Naive B cell (primary cell): ENCODE data around the gene MVD. TPM values are rescaled to one million over a fixed set of nuclear protein-coding genes. Genes with fewer than 3 reads are reported as not detected.
"Not testable (repeated sequence)": the region's sequence is repeated elsewhere in the genome, so short reads cannot be mapped to it uniquely, and the experiment has no call there.

Experiments used
- ATAC-seq, 2 donors: fragments of 150-1000 bp; cut with Tn5 transposase; 2 replicates each; pipeline ENCODE4 v1.10.0; 2021; ENCODE audit warnings: low read depth in 2 of 2, mild to moderate bottlenecking in 2 of 2, moderate library complexity in 2 of 2
- DNase-seq: peaks from one replicate; pipeline ENCODE4 v3.0.0; 2022
- H3K27ac Mint-ChIP-seq, 6 donors: one replicate each; pipeline ENCODE4 v1.8.0; 2020 to 2022; ENCODE audit warnings: mild to moderate bottlenecking in 6 of 6, mixed read lengths in 6 of 6, moderate library complexity in 5 of 6, inconsistent platforms in 2 of 6
- H3K27me3 Mint-ChIP-seq, 3 donors: one replicate each; pipeline ENCODE4 v1.8.0; 2021 to 2022; ENCODE audit warnings: mixed read lengths in 3 of 3, mild to moderate bottlenecking in 1 of 3
- H3K36me3 Mint-ChIP-seq, 2 donors: one replicate each; pipeline ENCODE4 v1.8.0; 2020 to 2022; ENCODE audit warnings: mixed read lengths in 2 of 2, inconsistent platforms in 1 of 2, mild to moderate bottlenecking in 1 of 2
- H3K4me1 Mint-ChIP-seq, 3 donors: one replicate each; pipeline ENCODE4 v1.8.0; 2020 to 2022; ENCODE audit warnings: mixed read lengths in 3 of 3, inconsistent platforms in 1 of 3, mild to moderate bottlenecking in 1 of 3, moderate library complexity in 1 of 3
- H3K4me3 Mint-ChIP-seq, 8 donors: one replicate each; pipeline ENCODE4 v1.8.0; 2020 to 2022; ENCODE audit warnings: mild to moderate bottlenecking in 8 of 8, mixed read lengths in 8 of 8, moderate library complexity in 8 of 8, inconsistent platforms in 2 of 8
- H3K9me3 Mint-ChIP-seq, 7 donors: one replicate each; pipeline ENCODE4 v1.8.0; 2020 to 2022; ENCODE audit warnings: mixed read lengths in 7 of 7, mild to moderate bottlenecking in 5 of 7, inconsistent platforms in 2 of 7, moderate library complexity in 1 of 7
- polyA plus RNA-seq, 6 donors: library from polyadenylated mRNA; unstranded; fragments of 300-500 nt; fragmentation: Illumina TruSeq; gene quantifications; one replicate each; pipeline ENCODE4 v1.2.3, GENCODE V29; 2021; ENCODE audit warnings: low read depth in 6 of 6

The MVD gene
- polyA plus RNA-seq, 6 donors from 2014 or later = 9.7 to 36.1 (median 18.2) TPM

DNA sequence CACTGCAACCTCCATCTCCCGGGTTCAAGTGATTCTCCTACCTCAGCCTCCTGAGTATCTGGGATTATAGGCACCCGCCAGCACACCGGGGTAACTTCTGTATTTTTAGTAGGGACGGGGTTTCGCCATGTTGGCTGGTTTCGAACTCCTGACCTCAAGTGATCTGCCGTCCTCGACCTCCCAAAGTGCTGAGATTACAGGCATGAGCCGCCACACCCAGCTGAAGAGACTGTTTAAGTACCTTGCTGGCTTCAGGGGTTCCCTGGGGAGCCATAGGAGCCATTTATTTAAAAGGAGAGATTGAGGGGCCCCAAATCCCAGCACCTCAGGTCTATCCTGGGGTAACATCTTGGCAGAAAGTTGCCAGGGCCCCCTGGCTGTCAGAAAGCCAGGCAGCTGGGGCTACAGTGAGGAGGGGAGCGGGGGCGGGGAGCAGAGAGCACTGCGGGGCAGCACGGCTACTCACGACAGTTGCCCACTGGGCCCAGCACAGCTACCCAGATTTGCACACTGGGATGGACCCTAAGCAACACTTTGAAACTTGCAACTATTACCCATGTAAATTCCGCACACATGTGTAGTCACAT, 21.8 kb upstream of the MVD start:
- DNase-seq = no peak
- H3K9me3 Mint-ChIP-seq = no peaks in the 10 kb centered on the region
- H3K4me3 Mint-ChIP-seq = peak overlapping the region in 6 of 8 donors; percentile 77 to 92 (median 84)
- peaks cover 21 to 50% (median 37%) of the 10 kb centered on the region in 3 donors for H3K4me1 Mint-ChIP-seq
- peak overlapping the region in 1 of 6 donors; percentile 56 for H3K27ac Mint-ChIP-seq
- no peaks in the 10 kb centered on the region for H3K36me3 Mint-ChIP-seq
- H3K27me3 Mint-ChIP-seq = no peaks in the 10 kb centered on the region
- ATAC-seq = no peak

DNA sequence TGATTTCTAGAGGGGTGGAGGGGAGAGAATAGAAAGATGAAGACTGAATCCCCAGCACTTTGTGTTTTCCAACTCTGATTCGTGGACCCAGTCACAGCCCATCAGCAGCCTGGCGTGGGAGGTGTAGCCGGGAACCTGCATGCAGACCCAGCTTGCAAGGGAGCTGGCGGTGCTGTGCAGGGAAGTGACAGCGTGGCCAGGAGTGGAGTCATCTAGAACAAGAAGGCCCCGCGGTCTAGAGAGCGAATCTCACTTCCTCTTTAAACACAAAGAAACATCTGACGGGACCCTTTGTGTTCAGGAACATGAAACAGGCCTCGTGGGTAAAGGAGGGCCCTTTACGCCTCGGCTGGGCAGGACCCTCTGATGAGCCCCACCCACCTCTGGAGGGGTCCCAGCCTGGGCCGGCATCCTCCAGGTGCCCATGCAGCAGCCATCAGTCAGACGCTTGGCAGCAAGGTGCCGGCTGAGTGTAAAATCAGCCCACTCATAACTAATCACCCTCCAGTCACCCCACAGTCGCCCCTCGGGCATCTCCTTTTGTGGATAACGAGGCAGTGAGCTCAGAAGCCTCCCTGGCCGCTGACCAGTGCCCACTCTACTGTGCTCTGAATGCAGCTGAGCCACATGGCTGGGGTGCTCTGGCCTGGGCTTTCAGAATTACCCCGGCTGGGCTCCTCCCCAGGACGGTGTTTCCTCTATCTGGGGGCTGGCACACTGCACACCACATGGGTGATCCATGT, 19.0 kb upstream of the MVD start:
- Mint-ChIP-seq H3K9me3 (no peaks in the 10 kb centered on the region), H3K36me3 (no peaks in the 10 kb centered on the region), H3K4me3 (peak overlapping the region; percentile 73 to 95 (median 88)), H3K4me1 (peaks cover 21 to 50% (median 37%) of the 10 kb centered on the region in 3 donors), H3K27me3 (no peaks in the 10 kb centered on the region), H3K27ac (peak overlapping the region; percentile 91 to 100 (median 98))
- DNase-seq = peak; percentile 87
- ATAC-seq = peak; percentile 80 to 83

DNA sequence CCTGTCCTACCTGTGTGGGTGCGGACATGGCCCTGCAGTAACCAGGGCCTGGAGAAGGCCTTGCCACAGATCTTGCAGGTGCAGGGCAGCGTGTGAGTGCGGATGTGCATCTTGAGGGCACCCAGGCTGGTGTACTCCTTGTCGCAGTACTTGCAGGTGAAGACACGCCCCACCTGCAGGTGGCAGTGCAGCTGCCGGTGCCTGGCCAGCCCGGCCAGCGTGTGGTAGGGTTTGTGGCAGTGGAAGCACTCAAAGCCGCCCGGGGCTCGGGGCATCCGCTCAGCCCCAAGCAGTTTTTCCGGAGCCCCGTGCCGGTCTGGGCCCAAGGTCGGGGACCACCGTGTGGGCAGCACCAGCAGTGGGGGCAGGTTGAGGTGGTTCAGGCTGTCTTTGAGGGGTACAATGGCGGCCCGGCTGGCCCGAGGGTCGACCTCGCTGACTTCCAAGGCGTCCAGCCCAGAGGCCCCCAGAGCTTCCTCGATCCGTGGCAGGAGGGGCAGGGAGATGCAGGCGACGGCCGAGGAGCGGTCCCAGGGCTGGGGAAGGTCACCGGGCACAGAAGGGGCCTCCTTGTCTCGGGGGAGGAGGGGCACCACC, 18.3 kb upstream of the MVD start:
- DNase-seq (peak; percentile 33), ATAC-seq (peak; percentile 20 to 24)
- H3K36me3 Mint-ChIP-seq = no peaks in the 10 kb centered on the region
- H3K4me1 Mint-ChIP-seq = peaks cover 21 to 50% (median 37%) of the 10 kb centered on the region in 3 donors
- no peaks in the 10 kb centered on the region for H3K27me3 Mint-ChIP-seq
- H3K4me3 Mint-ChIP-seq = peak overlapping the region; percentile 73 to 95 (median 88)
- peak overlapping the region in 5 of 6 donors; percentile 91 to 100 (median 98) for H3K27ac Mint-ChIP-seq
- H3K9me3 Mint-ChIP-seq = no peaks in the 10 kb centered on the region

DNA sequence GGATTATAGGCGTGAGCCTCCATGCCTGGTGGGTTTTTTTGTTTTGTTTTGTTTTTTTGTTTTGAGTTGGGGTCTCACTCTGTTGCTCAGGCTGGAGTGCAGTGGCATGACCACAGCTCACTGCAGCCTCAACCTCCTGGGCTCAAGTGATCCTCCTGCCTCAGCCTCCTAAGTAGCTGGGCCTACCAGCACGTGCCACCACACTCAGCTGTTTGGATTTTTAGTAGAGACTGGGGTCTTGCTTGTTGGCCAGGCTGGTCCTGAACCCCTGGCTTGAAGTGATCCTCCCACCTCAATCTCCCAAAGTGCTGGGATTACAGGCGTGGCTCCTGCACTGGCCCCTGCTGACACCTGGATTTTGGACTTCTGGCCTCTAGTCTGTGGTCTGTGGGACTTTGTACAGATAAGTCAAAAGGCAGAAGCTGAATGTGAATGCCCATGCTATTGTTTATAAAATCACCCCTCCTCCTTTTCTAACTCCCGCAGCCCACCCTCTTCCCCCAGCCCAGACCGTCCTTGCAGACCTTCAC, 17.7 kb upstream of the MVD start:
- peak overlapping the region in 3 of 6 donors; percentile 76 to 100 (median 92) for H3K27ac Mint-ChIP-seq
- H3K4me3 Mint-ChIP-seq = peak overlapping the region in 6 of 8 donors; percentile 73 to 95 (median 88)

DNA sequence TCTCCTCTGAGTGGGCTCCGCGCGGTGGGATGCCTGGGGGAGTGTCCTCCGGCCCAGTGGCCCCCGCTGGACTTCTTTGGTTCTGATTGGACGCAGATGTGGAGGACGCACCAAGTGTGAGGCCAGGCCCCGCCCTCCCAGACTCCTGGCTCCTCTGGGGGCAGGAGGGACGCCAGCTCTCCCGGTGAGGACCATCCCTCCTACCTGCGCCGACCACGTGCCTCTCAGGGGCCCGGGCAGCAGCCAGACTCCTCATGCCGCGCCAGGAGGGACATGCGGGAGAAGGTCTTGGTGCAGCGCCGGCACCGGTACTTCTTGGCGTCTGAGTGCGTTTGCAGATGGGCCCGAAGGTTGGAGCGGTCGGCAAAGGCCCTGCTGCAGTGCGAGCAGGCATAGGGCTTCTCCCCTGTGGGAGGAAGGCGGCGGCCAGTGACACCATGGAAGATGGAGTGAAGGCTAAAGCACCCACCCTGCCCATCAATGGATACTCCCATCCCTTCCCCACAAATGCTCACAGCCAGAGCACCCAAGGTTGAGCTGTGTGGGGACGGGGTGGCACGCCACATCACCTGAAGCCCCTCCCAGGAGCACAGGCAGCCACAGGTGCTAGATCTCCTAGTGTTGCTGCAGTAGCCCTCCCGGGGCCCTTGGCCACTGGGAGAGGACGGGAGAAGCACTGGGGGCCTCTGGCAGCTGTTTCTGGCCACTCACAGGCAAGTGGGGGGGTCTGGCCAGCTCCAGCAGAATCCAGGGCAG, 15.5 kb upstream of the MVD start:
- DNase-seq (no peak), ATAC-seq (no peak)
- Mint-ChIP-seq H3K9me3 (no peaks in the 10 kb centered on the region), H3K36me3 (no peaks in the 10 kb centered on the region), H3K27ac (no peak overlapping the region), H3K4me1 (peaks cover 20 to 31% (median 23%) of the 10 kb centered on the region in 3 donors), H3K4me3 (no peak overlapping the region), H3K27me3 (no peaks in the 10 kb centered on the region)

More for the DNA sequence above, 17.7 kb upstream of the MVD start:
- Mint-ChIP-seq H3K4me1 (peaks cover 21 to 52% (median 37%) of the 10 kb centered on the region in 3 donors), H3K9me3 (no peaks in the 10 kb centered on the region), H3K36me3 (no peaks in the 10 kb centered on the region), H3K27me3 (no peaks in the 10 kb centered on the region)
- ATAC-seq (no peak), DNase-seq (no peak)

DNA sequence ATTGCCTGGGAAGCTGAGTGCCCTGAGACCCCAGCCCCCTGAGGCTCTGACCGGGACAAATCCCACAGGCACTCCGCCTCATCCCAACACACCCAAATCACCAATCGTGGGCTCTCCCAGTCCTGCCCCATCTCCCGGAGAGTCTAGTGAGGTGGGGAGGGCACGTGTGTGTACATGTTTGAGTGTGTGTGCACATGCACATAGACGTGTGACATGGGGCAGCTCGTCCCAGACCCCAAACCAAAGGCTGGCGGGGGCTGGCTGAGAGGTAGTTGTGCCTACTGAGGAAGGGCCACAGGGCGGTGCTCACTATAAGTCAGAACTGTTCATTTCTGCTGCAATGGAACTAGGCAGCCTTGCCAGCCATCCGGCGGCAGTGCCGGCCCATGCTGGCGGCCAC, 14.8 kb upstream of the MVD start:
- ATAC-seq (no peak), DNase-seq (no peak)
- H3K36me3 Mint-ChIP-seq = no peaks in the 10 kb centered on the region
- no peaks in the 10 kb centered on the region for H3K9me3 Mint-ChIP-seq
- peaks cover 20 to 24% (median 23%) of the 10 kb centered on the region in 3 donors for H3K4me1 Mint-ChIP-seq
- H3K27ac Mint-ChIP-seq = no peak overlapping the region
- H3K27me3 Mint-ChIP-seq = no peaks in the 10 kb centered on the region
- H3K4me3 Mint-ChIP-seq = no peak overlapping the region

DNA sequence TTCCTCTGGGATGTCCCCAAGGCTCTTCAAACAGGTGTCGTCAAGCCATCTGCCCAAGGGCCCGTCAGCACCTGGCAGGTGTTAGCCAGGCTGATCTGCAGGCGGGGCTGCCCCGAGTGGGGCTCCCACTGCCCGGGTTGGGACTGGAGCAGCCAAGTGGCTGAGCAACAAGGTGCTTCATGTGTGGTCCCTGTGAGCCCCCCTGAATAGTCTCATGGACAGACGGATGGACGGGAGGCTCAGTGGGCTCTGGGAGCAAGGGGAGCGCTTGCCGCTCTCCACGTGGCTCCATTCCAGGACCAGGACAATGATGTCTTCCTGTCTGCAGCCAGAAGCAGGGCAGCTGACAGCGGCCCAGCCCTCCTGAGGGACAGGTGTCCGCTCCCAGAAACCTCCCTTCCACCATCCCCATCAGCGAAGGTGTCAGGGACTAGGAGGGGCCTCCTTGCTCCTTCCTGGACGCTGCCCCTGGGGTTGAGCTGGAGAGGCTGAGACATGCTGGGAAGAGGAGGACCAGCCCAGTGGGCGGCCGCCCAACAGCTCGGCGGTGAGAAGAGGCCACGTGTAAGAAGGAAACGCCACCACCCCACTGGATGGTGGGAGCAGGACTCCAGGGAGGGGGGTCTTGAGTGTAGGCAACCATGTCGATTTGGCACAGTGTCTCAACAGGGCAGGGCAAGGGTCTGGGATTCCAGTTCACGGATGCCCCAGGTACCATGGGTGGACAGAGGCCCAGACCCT, 13.8 kb upstream of the MVD start:
- H3K4me3 Mint-ChIP-seq = no peak overlapping the region
- H3K36me3 Mint-ChIP-seq = no peaks in the 10 kb centered on the region
- H3K4me1 Mint-ChIP-seq = peaks cover 10 to 15% (median 12%) of the 10 kb centered on the region in 3 donors
- no peak overlapping the region for H3K27ac Mint-ChIP-seq
- DNase-seq (no peak), ATAC-seq (no peak)
- H3K27me3 Mint-ChIP-seq = no peaks in the 10 kb centered on the region
- H3K9me3 Mint-ChIP-seq = no peaks in the 10 kb centered on the region

DNA sequence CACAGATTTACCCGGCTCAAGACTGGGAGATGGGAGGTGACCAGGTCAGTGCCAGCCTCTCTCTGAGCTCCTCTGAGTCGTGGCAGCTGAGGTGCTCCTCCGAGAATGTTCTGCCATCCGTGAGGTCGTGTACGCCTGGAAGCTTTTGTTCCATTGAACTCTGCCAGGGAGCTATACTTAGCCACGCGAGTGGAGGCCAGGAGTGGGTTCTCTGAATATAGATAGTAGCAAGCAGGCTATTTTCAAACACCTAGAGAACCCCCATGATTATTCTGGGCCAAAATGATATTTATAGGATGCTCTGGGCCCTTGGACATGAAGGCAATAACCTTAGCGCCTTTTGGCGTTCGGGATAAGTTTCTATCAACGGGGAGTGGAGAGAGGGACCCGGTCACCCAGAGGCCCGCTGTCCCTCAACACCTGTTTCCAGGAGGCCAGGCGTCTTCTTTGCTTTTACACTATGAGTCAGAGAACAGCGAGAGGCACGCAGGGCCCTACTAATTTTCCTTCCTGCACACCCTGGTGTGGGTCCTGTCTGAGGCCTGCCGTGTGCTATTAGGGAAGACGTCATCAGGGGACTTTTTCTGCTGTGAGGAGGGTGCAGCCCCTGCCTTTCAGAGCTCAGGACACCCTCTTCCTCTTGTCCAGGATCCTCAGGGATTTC, 11.0 kb upstream of the MVD start:
- Mint-ChIP-seq H3K4me1 (peaks cover 0 to 3% (median 2%) of the 10 kb centered on the region in 3 donors), H3K4me3 (no peak overlapping the region), H3K9me3 (no peaks in the 10 kb centered on the region), H3K36me3 (no peaks in the 10 kb centered on the region), H3K27me3 (no peaks in the 10 kb centered on the region), H3K27ac (no peak overlapping the region)
- DNase-seq = no peak
- no peak for ATAC-seq

DNA sequence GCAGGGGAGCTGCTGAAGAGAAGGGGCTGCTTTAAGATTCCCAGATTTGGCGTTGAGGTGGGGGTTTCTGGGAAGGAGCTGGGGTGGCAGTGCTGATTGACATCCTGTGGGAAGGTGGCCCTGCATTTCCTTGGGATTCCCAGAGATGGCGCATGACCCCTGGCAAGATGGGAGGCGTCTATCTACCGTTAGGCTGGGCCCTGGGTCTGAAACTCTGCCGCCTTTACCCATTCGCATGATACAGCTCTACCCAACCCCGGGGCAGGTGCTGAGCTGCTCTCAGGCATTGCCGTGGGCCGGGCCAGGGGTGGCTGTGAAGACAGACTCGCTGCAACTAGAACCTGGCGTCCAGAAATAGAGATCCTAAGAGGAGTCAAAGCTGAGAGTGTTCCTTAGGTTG, 9.9 kb upstream of the MVD start:
- H3K27ac Mint-ChIP-seq = no peak overlapping the region
- DNase-seq = no peak
- no peaks in the 10 kb centered on the region for H3K36me3 Mint-ChIP-seq
- H3K4me3 Mint-ChIP-seq = no peak overlapping the region
- no peaks in the 10 kb centered on the region for H3K27me3 Mint-ChIP-seq
- peaks cover 0 to 3% (median 2%) of the 10 kb centered on the region in 3 donors for H3K4me1 Mint-ChIP-seq
- no peaks in the 10 kb centered on the region for H3K9me3 Mint-ChIP-seq
- ATAC-seq = no peak

DNA sequence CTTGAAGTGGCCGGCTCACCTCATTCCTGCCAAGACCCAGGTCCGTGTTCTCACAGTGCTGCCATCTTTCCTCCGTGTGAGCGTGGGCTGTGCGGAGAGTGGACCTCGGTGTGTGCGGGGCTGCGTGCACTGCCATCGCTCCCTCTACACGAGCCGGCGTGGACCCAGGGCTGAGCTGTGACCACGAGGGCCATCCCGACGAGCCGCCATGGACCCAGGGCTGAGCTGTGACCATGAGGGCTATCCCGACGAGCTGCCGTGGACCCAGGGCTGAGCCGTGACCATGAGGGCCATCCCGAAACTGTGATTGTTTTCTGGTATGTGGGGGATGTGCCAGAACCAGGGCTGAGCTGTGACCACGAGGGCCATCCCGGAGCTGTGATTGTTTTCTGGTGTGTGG, 8.9 kb upstream of the MVD start:
- no peaks in the 10 kb centered on the region for H3K27me3 Mint-ChIP-seq
- H3K4me3 Mint-ChIP-seq = no peak overlapping the region
- no peak overlapping the region for H3K27ac Mint-ChIP-seq
- peaks cover 2 to 6% (median 3%) of the 10 kb centered on the region in 3 donors for H3K4me1 Mint-ChIP-seq
- DNase-seq (no peak), ATAC-seq (no peak)
- H3K36me3 Mint-ChIP-seq = no peaks in the 10 kb centered on the region
- H3K9me3 Mint-ChIP-seq = no peaks in the 10 kb centered on the region

DNA sequence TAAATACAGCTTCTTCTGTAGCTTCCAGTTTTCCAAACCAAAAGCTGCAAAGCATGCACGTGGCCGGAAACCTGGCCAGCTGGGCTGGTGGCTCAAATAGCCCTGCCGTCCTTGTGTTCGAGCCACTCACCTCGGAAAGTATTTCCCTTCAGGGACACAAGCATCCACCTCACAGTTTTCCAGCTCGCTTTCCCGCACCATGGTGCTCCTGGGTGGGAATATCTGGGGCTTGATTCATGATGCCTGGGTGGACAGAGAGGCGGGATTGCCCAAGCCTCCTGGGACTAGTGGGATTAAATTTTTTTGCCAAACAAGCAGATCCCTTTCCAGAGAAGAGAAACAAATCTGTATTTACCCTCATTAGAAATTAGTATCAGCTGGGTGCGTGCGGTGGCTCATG, 7.1 kb upstream of the MVD start:
- Mint-ChIP-seq H3K9me3 (no peaks in the 10 kb centered on the region), H3K4me1 (peaks cover 4 to 9% (median 6%) of the 10 kb centered on the region in 3 donors), H3K27me3 (no peaks in the 10 kb centered on the region), H3K36me3 (no peaks in the 10 kb centered on the region), H3K27ac (no peak overlapping the region), H3K4me3 (no peak overlapping the region)
- no peak for DNase-seq
- no peak for ATAC-seq

DNA sequence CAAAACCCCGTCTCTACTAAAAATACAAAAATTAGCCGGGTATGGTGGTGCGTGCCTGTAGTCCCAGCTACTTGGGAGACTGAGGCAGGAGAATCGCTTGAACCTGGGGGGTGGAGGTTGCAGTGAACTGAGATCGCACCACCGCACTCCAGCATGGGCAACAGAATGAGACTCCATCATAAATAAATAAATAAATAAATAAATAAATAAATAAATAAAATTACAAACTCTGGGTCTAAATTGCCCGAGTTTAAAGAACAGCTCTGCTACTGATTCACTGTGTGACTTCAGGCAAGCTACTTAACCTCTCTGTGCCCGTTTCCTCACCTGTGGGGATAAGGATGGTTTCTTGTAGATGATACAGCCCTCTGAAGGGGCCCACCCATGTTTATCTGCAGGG, 6.6 kb upstream of the MVD start:
- not testable (repeated sequence) for DNase-seq, ATAC-seq, H3K9me3 Mint-ChIP-seq, H3K27ac Mint-ChIP-seq, H3K4me3 Mint-ChIP-seq, H3K27me3 Mint-ChIP-seq, H3K36me3 Mint-ChIP-seq
- H3K4me1 Mint-ChIP-seq = peaks cover 4 to 12% (median 6%) of the 10 kb centered on the region in 3 donors
